Occipital lobe (tissue), 2 donors: Measurements from ENCODE around the gene COL4A3. TPM values are rescaled to one million over a fixed set of nuclear protein-coding genes. Genes with fewer than 3 reads are reported as not detected.
A peak's percentile ranks its signal among the peaks of the same experiment; 100 is the strongest.
"Not testable (repeated sequence)": the region's sequence is repeated elsewhere in the genome, so short reads cannot be mapped to it uniquely, and the experiment has no call there.

Experiments
- DNase-seq: peaks from one replicate; lab custom pipeline; 2025; lab: John Stamatoyannopoulos, UW
- total RNA-seq: library from RNA; depleted of rRNA; stranded (reverse); fragments of >200 nt; gene quantifications from one replicate; pipeline ENCODE4 v1.2.3, GENCODE V29; 2014

Gene COL4A3
- total RNA-seq, 1 donor from 2014 or later, result 0.16 TPM

- no peak for DNase-seq
Measured at GRCh38 chr2:227206406-227206805, 42.0 kb downstream of the COL4A3 start.

GRCh38 chr2:227207573-227207972 is 43.1 kb downstream of the COL4A3 start:
- no peak for DNase-seq

GRCh38 chr2:227214622-227215041 is 50.2 kb downstream of the COL4A3 start:
- no peak for DNase-seq

- DNase-seq, result no peak
Measured at GRCh38 chr2:227219312-227220105, 55.1 kb downstream of the COL4A3 start.

- no peak for DNase-seq
Measured at GRCh38 chr2:227221120-227221519, 56.7 kb downstream of the COL4A3 start.

GRCh38 chr2:227222292-227222691 is 57.9 kb downstream of the COL4A3 start:
- no peak for DNase-seq

- DNase-seq, result not testable (repeated sequence)
Measured at GRCh38 chr2:227225641-227226040, 61.2 kb downstream of the COL4A3 start.

- DNase-seq, result no peak
Measured at GRCh38 chr2:227228061-227228667, 63.7 kb downstream of the COL4A3 start.

- no peak for DNase-seq
Measured at GRCh38 chr2:227230151-227230550, 65.7 kb downstream of the COL4A3 start.

GRCh38 chr2:227234429-227234828 is 70.0 kb downstream of the COL4A3 start:
- no peak for DNase-seq

GRCh38 chr2:227237786-227238185 is 73.4 kb downstream of the COL4A3 start:
- DNase-seq, result no peak

GRCh38 chr2:227238238-227239237 is 74.1 kb downstream of the COL4A3 start:
- DNase-seq, result peak; percentile 19

GRCh38 chr2:227241005-227241404 is 76.6 kb downstream of the COL4A3 start:
- no peak for DNase-seq

- DNase-seq, result no peak
Measured at GRCh38 chr2:227248876-227249275, 84.5 kb downstream of the COL4A3 start.

- no peak for DNase-seq
Measured at GRCh38 chr2:227252831-227253230, 88.4 kb downstream of the COL4A3 start.

- DNase-seq, result no peak
Measured at GRCh38 chr2:227256605-227257004, 92.2 kb downstream of the COL4A3 start.

GRCh38 chr2:227257820-227258219 is 93.4 kb downstream of the COL4A3 start:
- no peak for DNase-seq

GRCh38 chr2:227260041-227260440 is 95.6 kb downstream of the COL4A3 start:
- no peak for DNase-seq

GRCh38 chr2:227267410-227268115 is 103.1 kb downstream of the COL4A3 start:
- no peak for DNase-seq

- no peak for DNase-seq
Measured at GRCh38 chr2:227280895-227281294, 116.5 kb downstream of the COL4A3 start.

GRCh38 chr2:227285741-227286236 is 121.4 kb downstream of the COL4A3 start:
- no peak for DNase-seq
